Measurements from ENCODE around the gene SLC35C1.

DNA sequence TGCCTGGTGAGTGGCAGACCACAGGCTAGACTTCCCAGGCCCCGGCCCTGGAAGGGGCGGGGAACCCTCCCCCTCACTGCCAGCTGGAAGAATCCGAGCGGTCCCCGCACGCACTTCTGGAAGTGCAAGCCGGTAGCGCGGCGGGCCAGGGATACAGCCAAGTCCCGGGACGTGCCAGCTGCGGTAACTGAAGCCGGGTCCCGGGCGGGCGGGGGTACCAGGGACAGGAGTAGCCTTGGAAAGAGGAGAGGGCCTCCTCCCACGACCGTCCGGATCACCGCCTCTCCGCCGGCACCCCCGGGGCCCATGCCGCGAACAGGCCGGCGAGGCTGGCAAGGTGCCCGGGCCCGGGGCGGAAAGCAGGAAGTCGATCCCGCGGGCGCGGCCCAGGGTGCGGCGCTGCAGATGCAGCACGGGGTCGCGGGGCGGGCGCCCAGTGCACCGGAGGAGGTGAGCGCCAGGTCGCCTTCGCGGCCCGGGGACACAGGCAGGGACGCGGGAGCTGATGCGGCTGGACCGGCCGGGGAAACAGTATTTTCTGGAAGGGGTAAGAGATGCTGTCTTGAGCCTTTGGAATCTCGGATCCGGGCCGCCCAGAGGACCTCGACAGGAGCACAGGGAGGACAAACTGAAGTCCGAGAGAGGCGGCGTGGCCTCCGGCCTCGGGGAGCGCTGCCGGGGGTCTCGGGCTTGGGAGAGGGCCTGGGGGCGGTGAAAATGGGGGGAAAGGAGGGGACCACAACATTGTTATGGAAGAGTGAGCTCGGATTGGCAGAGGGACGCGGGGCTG is 783 bp upstream of the SLC35C1 start:
- TF ChIP-seq GATA2 (IDR thresholded peaks at IDR 0.05; ENCODE audit: low read depth, low read length), result no peak
- TF ChIP-seq GATA3 (IDR thresholded peaks at IDR 0.05; ENCODE audit: low read depth, low read length), result no peak
